GM23338 (cell line): Measurements from ENCODE around the gene IL1F10.

ENCODE experiments used
- CREB1 ChIP-seq: fragments of 250-450 bp; sonication (Bioruptor Pico); IDR thresholded peaks from 2 replicates; pipeline ENCODE4 v1.5.0; 2020; ENCODE audit warnings: low read depth, mild to moderate bottlenecking, moderate library complexity
- CTCF ChIP-seq, 2 experiments: fragments of 200-600 bp in 1 of 2; sonication (generic) in 1 of 2; conservative IDR thresholded peaks; 2 replicates each; pipeline versions ENCODE4 v1.5.1 to v1.6.1; 2016 to 2017; ENCODE audit warnings: antibody characterized with exemption in 2 of 2, low read depth in 2 of 2, mild to moderate bottlenecking in 2 of 2, moderate library complexity in 1 of 2
- EZH2 ChIP-seq: fragments of 200-600 bp; sonication (generic); IDR thresholded peaks from one replicate; pipeline ENCODE4 v1.8.0; 2017; ENCODE audit warnings: antibody characterized with exemption, mild to moderate bottlenecking, low read depth; ENCODE audit not compliant: unreplicated experiment
- POLR2AphosphoS5 ChIP-seq: IDR thresholded peaks from 2 replicates; pipeline ENCODE4 v1.6.1; 2016; ENCODE audit warnings: antibody characterized with exemption, low read depth
- REST ChIP-seq: IDR thresholded peaks from one replicate; pipeline ENCODE4 v1.6.1; 2018; ENCODE audit warnings: antibody characterized with exemption; ENCODE audit not compliant: unreplicated experiment

GRCh38 chr2:113032737-113033136 is 35.0 kb upstream of the IL1F10 start:
- no peak for TF ChIP-seq POLR2AphosphoS5
- no peak for TF ChIP-seq CTCF (conservative IDR thresholded peaks at IDR 0.05; ENCODE audit: low read depth in 2 of 2)
- no peak for TF ChIP-seq CREB1 (CRISPR knock-in tag)
- no peak for TF ChIP-seq EZH2
- no peak for TF ChIP-seq REST
